GM19468 (cell line): Measurements from ENCODE around the gene PAGR1.
A peak's percentile ranks its signal among the peaks of the same experiment; 100 is the strongest.
"Not testable (repeated sequence)": the region's sequence is repeated elsewhere in the genome, so short reads cannot be mapped to it uniquely, and the experiment has no call there.

Experiments
- ATAC-seq: cut with Tn5 transposase; IDR thresholded peaks from one replicate; pipeline ENCODE4 v1.9.1; 2021; ENCODE audit warnings: mild to moderate bottlenecking, moderate library complexity, moderate number of reproducible peaks; ENCODE audit not compliant: unreplicated experiment; ENCODE audit errors: extremely low read depth

PAGR1 gene

DNA sequence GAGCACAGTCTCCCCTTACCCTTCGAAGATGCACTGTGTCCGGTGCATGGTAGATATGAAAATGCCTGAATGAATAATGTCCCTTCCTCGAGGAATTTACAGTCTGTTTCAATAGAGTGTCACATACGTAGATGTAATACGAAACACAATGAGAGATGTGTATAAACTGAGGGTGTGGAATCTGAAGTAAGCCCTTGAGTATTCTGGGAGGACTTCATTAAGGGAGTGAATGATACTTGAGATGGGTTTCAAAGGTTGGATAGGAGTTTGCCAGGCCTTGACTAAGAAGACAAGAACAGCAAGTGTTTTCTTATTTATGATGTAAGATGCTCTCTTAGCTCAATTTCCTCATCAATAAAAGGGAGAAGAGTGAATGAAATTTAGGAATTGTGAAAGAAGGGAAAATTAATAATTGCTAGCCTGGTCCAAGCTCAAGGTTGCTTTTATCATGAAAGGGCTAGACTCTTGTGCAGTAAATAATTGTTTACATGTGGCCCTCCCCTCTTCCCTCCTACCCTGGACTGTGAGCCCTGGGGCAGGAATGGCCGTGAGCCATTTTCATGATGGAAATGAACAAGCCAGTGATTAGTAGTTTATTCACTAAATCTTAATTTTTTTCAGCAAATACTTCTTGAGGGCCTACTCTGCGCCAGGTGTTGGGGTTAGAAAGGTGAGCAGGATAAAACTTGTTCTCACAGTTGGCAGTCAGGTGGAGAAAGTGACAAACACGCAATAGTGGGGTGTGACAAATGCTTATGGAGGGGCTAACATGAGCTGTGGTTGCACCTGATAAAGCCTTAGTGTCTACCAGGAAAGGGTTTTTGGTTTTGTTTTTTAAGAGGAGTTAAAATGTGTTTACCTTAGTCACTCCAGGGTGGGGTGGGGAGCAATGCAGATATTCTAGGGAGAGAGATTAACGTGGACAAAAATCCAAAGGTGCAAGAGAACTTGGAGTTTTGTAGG is 23.8 kb upstream of the PAGR1 start:
- no peak for ATAC-seq

DNA sequence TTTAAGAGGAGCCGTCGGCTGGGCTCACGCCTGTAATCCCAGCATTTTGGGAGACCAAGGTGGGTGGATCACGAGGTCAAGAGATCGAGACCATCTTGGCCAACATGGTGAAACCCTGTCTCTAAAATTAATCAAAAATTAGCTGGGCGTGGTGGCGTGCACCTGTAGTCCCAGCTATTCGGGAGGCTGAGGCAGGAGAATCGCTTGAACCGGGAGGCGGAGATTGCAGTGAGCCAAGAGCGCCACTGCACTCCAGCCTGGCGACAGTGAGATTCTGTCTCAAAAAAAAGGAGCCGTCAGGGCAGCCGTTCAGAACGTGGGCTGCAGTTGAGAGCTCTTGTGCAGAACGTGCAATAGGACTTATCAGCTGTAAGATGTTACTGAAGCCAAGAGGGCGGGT is 22.8 kb upstream of the PAGR1 start:
- not testable (repeated sequence) for ATAC-seq

DNA sequence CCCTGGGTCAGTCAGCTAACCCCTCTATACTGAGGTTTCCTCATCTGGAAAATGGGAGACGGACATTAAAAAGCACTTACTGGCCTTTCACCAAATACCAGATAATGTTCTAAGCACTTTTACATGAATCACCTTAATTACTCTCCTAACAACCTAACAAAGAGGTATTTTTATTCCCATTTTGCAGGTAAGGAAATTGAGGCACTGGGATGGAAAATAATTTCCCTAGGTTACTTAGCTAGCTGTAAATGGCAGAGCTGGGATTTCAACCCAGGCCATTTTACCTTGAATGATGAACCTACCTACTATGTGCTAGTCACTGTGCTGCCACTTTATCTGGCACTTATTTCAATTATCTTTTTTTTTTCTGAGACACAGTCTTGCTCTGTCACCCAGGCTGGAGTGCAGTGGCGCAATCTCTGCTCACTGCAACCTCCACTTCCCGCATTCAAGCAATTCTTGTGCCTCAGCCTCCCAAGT is 21.7 kb upstream of the PAGR1 start:
- no peak for ATAC-seq

- no peak for ATAC-seq
Measured at GRCh38 chr16:29802416-29802935, 13.5 kb upstream of the PAGR1 start.

DNA sequence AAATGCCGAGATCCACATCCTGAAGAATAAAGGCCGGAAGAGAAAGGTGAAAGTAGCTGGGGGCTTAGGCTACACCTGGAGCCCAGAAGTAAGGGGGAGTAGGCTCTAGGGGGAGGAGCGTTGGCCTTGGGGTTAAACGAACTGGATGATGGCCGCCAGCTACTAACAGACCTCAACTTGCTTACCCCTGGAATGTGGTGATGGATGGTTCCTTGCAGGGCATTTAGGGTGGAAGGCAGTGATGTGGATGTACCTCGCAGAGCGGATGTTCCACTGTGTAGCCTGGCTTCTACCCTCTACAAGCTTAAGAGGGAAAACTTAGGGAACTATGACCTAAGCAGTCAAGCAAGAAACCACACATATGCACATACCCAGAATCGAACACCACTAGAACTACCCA is 11.9 kb upstream of the PAGR1 start:
- ATAC-seq, result no peak

GRCh38 chr16:29804455-29805231 is 11.3 kb upstream of the PAGR1 start:
- ATAC-seq, result no peak

DNA sequence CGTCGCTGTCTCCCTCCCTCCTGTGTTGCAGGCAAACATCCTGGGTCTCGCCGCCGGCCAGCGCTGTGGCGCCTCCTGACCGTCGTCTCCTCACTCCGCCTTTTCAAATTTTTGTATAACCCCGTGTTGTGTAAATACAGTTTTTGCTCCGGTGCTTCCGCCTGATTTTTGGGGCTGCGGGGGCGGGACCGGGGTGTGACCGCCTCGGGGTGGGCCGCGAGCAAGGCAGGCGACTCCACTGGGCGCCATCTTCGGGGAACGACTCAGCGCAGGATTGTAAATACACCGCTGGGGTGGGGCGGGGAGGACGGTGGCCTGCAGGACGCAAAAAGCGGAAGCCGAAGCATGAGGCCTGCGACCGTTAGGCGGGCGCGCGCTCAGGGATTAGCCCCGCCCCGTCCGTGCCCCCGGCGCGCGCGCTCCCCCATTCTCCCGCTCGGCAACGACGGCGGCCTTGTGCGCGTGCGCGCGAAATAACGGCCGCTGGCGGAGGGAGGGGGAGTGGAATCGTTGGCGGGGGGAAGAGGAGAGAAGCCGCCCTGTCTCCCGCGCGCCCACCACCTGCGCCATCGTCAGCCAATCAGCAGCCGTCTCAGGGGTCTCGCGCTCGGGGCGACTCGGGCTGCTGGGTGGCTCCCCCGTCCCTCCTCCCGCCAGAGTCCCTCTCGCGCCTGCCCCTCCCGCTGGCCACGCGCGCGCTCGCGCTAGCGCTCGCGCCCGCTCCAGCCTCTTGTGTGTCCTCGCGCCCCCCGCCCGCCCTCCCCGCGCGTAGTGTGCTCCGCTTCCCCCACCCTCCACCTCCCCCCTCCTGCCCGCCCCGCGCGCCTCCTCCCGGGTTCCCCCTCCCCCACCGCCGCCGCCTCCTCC is 10.5 kb upstream of the PAGR1 start:
- ATAC-seq, result peak; percentile 33

DNA sequence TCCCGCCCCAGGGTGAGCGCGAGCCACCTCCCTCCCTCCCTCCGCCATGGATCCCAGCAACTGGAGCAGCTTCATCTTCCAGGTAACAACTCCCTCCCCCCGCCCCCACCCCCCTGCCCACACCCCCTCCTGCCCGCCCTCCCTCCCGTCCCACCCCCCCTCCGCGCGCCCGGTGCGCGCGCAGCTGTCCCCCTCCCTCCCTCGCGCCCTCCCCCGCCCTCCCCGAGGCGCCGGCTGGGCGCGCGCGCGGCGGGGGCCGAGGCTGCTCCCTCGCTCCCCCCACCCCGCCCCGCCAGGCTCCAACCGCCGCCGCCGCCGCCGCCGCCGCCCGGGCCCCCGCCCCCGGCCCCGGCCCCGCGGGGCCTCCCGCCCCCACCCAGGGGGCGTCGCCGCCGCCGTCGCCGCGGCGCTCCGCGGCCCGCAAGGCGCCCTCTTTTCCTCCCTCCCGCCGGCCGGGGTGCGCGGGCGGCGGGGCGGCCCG is 9.8 kb upstream of the PAGR1 start, which contains the start of gene MAZ:
Gene MAZ, plus strand, starts transcription at position 431 of the 481 bp plus-strand sequence. CDS start 173 bp downstream, outside the sequence.
- no peak for ATAC-seq

DNA sequence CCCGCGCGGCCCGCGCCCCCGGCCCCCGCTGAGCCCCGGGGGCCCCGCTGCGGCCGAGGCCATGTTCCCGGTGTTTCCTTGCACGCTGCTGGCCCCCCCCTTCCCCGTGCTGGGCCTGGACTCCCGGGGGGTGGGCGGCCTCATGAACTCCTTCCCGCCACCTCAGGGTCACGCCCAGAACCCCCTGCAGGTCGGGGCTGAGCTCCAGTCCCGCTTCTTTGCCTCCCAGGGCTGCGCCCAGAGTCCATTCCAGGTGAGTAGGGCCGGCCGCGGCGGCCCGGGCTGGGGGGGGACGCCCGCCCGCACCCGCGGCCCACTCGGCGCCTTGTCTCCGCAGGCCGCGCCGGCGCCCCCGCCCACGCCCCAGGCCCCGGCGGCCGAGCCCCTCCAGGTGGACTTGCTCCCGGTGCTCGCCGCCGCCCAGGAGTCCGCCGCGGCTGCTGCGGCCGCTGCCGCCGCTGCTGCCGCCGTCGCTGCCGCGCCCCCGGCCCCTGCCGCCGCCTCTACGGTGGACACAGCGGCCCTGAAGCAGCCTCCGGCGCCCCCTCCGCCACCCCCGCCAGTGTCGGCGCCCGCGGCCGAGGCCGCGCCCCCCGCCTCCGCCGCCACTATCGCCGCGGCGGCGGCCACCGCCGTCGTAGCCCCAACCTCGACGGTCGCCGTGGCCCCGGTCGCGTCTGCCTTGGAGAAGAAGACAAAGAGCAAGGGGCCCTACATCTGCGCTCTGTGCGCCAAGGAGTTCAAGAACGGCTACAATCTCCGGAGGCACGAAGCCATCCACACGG is 9.1 kb upstream of the PAGR1 start:
- ATAC-seq, result no peak

DNA sequence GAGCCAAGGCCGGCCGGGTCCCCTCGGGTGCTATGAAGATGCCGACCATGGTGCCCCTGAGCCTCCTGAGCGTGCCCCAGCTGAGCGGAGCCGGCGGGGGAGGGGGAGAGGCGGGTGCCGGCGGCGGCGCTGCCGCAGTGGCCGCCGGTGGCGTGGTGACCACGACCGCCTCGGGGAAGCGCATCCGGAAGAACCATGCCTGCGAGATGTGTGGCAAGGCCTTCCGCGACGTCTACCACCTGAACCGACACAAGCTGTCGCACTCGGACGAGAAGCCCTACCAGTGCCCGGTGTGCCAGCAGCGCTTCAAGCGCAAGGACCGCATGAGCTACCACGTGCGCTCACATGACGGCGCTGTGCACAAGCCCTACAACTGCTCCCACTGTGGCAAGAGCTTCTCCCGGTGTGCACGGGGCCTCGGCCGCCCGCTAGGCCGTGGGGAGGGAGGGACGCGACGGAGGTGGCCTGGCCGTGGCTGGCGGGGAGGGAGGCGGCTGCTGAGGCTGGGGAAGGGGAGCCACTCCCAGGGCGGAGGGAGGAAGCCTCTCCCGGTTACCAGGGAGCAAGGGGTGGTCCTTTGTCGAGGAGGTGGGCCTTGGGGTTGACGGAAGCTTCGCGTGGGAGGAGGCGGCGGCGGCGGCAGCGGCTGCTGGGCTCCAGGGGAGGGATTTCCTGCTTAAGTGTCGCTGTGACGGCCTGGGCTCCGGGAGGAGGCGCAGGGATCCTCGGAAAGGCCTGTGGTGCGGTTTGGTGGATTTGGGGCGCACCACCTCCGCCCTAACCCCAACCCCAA is 8.3 kb upstream of the PAGR1 start:
- ATAC-seq, result no peak

DNA sequence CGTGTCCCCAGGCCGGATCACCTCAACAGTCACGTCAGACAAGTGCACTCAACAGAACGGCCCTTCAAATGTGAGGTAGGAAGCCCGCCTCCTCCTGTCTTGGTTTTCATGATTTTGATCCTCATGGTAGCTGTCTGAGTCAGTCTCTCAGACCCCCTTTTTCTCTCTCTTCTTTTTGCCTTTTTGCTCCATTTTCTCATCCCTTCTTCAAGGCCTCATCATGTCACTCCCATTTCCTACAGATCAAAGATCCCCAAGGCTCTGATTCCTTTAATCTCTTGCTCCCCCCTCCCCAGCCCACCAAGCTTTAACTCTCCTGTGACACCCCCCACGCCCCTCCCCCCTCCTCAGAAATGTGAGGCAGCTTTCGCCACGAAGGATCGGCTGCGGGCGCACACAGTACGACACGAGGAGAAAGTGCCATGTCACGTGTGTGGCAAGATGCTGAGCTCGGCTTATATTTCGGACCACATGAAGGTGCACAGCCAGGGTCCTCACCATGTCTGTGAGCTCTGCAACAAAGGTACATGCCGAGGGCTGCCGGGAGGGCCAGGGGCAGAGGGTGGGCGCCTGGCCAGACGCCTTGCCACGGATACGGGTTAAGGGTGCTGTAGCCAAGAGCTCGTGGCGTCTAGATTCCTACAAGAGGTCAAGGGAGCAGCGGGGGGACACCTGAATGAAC is 7.6 kb upstream of the PAGR1 start:
- no peak for ATAC-seq

- no peak for ATAC-seq
Measured at GRCh38 chr16:29809031-29809747, 6.8 kb upstream of the PAGR1 start.

GRCh38 chr16:29809850-29810698 is 5.9 kb upstream of the PAGR1 start:
- ATAC-seq, result no peak

GRCh38 chr16:29810699-29811169 is 5.2 kb upstream of the PAGR1 start:
- no peak for ATAC-seq

DNA sequence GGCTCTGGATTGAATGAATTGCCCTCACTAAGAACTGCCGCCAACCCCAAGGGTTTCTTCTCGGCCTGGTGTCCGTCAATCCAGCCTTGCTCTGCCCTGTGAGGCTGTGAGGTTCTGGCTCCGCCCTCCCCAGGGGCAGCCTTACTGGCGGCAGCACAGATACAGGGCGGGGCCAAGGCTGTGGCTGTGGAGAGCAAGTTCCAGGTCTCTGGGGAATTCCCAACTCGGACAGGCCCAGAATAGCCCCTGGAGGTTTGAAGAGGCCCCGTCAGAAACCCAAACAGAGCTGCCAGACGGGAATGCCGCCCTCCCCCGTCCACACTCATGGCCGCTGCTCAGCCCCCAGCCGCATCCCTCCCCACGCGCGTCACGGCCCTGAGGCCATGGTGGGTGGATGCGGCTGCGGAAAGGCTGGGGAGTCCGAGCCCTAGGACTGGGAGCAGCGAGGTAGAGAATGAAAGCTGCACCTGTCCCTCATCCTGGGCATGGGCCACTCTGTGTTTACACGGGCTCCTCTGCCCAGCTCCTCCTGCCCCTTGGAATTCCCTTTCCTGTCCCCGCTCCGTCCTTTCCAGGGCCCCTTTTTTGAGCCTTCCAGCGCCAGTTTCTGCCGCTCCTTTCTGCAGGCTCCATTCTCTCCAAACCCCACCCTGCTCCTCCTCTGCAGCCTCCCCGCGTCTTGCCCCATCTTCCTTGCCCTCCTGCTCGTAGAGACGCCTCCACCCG is 4.6 kb upstream of the PAGR1 start:
- ATAC-seq, result no peak
